ENCODE data around the gene CFC1.
"Not testable (repeated sequence)": the region's sequence is repeated elsewhere in the genome, so short reads cannot be mapped to it uniquely, and the experiment has no call there.

The CFC1 gene

DNA sequence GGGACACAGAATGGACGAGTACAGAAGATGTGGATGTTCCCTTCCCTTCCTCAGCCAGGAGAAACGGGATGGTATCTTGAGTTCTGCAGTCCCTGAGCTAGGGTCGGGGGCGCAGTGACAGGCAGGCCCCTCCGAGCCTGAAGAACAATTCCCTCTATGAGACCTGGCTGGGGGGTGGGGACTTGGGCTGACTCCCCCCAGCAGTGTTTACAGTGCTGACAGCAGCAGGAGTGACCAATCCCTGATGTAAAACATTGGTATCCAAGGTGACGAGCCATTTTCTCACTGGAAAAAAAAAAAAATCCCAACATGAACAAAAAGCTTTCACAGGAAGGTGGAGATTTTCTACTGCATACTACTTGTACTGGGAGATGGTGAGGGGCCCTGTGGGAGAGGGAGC lies at the start of gene CFC1:
Gene CFC1, minus strand, starts transcription at position 183 of the 400 bp plus-strand sequence. CDS start 288 bp downstream, outside the sequence.
- H3K4me3 Mint-ChIP-seq; H3K9me3 Mint-ChIP-seq (ENCODE audit: low read depth); H3K27me3 Mint-ChIP-seq; H3K4me1 Mint-ChIP-seq (ENCODE audit: low read depth); H3K36me3 Mint-ChIP-seq; H3K27ac Mint-ChIP-seq: not testable (repeated sequence)

GRCh38 chr2:130641688-130642087 lies 42.3 kb upstream of the CFC1 start:
- H3K4me3 Mint-ChIP-seq; H3K9me3 Mint-ChIP-seq (ENCODE audit: low read depth); H3K4me1 Mint-ChIP-seq (ENCODE audit: low read depth); H3K36me3 Mint-ChIP-seq; H3K27me3 Mint-ChIP-seq; H3K27ac Mint-ChIP-seq: not testable (repeated sequence)

DNA sequence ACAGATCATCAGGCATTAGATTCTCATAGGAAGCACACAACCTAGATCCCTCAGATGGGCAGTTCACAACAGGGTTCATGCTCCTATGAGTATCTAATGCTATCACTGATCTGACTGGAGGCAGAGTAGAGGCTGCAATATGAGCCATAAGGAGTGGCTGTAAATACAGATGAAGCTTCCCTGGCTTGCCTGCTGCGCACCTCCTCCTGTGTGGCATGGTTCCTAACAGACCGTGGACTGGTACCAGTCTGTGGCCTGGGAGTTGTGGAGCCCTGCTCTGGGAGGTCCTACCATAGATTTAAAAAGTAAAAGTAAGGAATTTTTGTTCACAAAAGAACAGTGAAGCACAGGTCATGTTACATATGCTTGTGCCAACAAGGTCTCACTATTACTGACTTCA lies 39.6 kb upstream of the CFC1 start:
- not testable (repeated sequence) for H3K27me3 Mint-ChIP-seq; H3K36me3 Mint-ChIP-seq; H3K9me3 Mint-ChIP-seq (ENCODE audit: low read depth); H3K4me3 Mint-ChIP-seq; H3K27ac Mint-ChIP-seq; H3K4me1 Mint-ChIP-seq (ENCODE audit: low read depth)

DNA sequence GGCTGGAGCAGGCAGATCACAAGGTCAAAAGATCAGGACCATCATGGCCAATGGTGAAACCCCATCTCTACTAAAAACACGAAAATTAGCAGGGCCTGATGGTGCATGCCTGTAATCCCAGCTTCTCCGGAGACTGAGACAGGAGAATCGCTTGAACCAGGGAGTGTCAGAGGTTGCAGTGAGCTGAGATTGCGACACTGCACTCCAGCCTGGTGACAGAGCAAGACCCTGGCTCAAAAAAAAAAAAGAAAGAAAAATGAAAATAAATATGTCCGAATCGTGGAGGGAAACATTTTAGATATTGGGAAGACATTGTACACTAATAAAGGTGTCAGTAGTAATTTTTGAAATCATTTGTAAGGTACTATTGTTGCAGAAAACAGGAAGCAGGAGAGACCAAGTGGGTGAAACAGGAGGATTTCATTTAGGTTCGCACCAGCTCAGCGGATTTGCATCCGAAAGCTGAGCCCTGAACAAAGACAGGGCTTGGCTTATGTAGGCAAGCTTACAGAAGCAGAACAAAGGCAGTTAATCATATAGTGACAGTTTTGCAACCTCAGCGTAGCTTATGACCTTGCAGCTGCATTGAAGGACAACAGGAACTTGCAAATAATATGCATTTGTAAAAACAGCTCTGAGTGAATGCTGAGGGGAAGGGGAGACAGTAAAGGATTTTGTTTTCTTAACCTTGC lies 29.6 kb upstream of the CFC1 start:
- H3K9me3 Mint-ChIP-seq (ENCODE audit: low read depth); H3K27ac Mint-ChIP-seq; H3K4me1 Mint-ChIP-seq (ENCODE audit: low read depth); H3K27me3 Mint-ChIP-seq; H3K36me3 Mint-ChIP-seq; H3K4me3 Mint-ChIP-seq: not testable (repeated sequence)

DNA sequence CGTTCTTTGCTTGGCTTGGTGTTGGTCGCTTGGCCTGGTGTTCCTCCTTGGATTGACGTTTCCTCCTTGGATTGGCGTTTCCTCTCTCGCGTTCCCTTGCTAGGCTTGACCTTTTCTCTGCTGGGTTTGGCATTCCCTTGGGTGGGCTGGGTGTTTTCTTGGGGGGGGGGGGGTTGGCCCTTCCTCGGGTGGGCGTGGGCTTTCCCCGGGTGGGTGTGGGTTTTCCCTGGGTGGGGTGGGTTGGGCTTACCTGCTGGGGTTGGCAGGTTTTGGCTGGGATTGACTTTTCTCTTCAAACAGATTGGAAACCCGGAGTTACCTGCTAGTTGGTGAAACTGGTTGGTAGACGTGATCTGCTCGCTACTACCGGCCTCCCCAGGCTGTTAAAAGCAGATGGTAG lies 11.8 kb upstream of the CFC1 start, which contains the start of gene POTEJ:
Gene POTEJ, plus strand, starts transcription at position 301 of the 400 bp plus-strand sequence. Its CDS starts 93 bp downstream, at position 394.
- not testable (repeated sequence) for H3K27ac Mint-ChIP-seq; H3K36me3 Mint-ChIP-seq; H3K27me3 Mint-ChIP-seq; H3K4me1 Mint-ChIP-seq (ENCODE audit: low read depth); H3K4me3 Mint-ChIP-seq; H3K9me3 Mint-ChIP-seq (ENCODE audit: low read depth)

DNA sequence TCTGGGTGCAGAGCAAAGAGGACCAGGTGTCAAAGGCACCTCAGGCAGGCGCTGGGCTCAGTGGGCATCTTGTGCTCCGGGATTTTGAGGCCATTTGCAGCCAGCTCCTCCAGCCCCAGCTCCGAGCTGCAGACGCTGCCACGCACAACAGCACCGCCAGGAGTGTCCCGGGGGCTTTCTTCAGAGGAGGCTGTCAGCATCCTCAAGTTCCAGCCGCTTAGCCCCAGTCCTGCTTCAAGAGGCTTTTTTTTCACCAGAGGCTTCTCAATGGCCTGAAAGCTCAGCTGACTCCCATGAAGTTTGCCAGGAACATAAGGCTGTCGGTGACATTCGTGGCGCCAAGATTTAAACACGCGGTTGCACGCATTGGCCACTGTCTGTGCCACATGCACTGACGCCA lies 11.1 kb upstream of the CFC1 start:
- not testable (repeated sequence) for H3K9me3 Mint-ChIP-seq (ENCODE audit: low read depth); H3K27me3 Mint-ChIP-seq; H3K36me3 Mint-ChIP-seq; H3K27ac Mint-ChIP-seq; H3K4me3 Mint-ChIP-seq; H3K4me1 Mint-ChIP-seq (ENCODE audit: low read depth)

DNA sequence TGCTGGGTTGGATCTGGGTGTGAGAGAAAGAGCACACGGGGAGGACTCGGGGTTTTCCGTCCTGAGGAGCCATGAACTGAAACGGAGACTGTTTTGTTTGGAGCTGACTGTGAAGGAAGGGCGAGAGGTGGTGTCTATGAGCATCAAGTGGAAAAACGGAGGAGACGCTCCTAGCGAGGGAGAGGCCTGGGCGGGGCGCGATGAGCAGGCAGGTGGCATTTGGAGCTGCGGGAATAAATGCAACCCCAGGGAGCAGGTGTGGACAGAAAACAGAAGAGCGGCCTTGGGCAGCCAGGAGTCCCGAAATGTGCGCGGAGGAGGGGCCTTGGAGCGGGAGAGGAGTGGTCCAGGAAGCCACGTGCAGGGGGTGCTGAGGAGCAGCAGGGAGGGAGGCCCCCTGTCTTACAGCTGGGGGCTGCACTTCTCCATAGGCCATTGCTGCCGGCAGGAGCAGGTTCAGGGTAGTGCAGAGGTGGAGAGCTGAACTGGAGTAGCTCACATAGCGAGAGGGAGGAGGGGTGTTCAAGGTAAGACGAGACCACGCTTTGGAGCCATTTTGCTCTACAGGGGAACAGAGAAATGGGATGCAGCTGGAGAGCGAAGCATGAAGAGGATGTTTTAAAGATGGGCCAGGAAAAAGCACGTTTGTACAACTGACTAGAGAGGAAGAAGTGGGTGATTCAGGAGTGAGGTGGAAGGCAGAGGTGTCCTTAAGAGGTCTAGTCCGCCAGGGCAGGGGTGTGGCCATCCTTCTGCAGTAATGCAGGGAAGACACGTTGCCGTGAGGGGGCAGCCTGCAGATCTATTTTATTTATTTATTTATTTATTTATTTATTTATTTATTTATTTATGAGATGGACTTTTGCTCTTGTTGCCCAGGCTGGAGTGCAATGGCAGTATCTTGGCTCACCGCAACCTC lies 9.9 kb upstream of the CFC1 start:
- H3K36me3 Mint-ChIP-seq; H3K4me3 Mint-ChIP-seq; H3K4me1 Mint-ChIP-seq (ENCODE audit: low read depth); H3K27me3 Mint-ChIP-seq; H3K27ac Mint-ChIP-seq; H3K9me3 Mint-ChIP-seq (ENCODE audit: low read depth): not testable (repeated sequence)

DNA sequence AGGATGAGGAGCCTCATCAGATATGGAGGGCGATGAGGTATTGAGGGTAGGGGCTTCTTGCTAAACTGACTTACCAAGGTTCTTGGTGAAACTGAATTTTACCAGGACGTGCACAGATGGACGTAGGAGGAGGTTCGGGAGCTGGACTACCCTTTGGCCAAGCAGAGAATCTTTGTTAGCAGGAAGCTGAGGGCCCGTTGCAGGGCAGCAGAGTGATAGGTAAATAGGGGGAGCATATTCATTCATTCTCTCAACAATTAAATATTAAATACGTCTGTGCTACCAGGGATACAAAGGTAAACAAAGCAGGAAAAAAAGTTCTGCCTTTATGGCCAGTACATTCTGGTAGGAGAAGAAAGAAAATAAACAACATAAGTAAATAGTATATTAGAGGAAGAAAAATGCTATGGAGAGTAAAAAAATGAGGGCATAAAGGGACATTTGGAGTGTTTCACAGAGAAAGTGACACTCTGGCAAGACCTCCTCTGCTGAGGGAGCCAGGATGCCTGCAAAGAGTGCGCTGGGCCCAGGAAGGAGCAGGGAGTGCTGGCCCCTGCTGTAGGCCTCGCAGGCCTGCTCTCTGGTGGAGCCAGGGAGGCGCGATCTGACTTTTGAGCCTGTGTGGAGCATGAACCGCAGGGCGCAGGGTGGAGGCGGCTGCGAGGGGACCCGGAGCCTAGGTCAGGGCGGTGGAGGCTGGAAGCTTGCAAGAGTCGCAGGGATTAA lies 9.1 kb upstream of the CFC1 start:
- H3K4me1 Mint-ChIP-seq (ENCODE audit: low read depth); H3K9me3 Mint-ChIP-seq (ENCODE audit: low read depth); H3K27ac Mint-ChIP-seq; H3K27me3 Mint-ChIP-seq; H3K4me3 Mint-ChIP-seq; H3K36me3 Mint-ChIP-seq: not testable (repeated sequence)

DNA sequence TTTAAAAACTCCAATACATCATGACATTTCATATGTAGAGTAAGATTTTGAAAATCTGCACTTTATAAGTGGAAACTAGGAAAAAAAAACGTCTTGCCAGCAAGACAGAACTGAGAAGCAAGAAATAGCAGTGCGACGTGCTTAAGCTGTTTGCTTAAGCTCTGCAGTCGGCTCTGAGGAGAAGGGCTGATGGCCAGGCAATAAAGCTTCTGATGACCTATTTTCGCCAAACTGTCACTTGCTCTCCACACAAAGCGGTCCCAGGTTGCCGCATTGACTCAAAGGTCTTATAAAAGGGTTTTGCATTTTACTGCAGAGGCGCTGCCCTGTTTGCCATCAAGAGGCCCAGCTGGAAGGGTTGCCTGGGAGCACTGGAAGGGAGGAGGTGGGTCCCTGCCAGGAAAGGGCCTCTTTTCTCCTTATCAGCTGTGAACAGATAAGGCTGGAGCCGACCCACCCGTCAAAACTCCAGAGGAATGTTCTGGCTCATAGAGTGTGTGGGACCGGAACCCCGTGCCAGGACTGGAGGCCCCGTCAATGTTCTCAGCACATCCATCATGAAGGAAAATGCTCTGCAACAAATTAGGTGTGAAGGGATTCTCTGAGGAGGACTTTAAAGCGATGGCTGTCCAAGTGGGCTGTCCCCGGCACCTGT lies 2.4 kb upstream of the CFC1 start:
- not testable (repeated sequence) for H3K36me3 Mint-ChIP-seq; H3K9me3 Mint-ChIP-seq (ENCODE audit: low read depth); H3K27me3 Mint-ChIP-seq; H3K4me3 Mint-ChIP-seq; H3K27ac Mint-ChIP-seq; H3K4me1 Mint-ChIP-seq (ENCODE audit: low read depth)

- not testable (repeated sequence) for H3K27ac Mint-ChIP-seq; H3K36me3 Mint-ChIP-seq; H3K9me3 Mint-ChIP-seq (ENCODE audit: low read depth); H3K27me3 Mint-ChIP-seq; H3K4me3 Mint-ChIP-seq; H3K4me1 Mint-ChIP-seq (ENCODE audit: low read depth)
These were observed 551 bp upstream of the CFC1 start for GRCh38 chr2:130599926-130600325.

DNA sequence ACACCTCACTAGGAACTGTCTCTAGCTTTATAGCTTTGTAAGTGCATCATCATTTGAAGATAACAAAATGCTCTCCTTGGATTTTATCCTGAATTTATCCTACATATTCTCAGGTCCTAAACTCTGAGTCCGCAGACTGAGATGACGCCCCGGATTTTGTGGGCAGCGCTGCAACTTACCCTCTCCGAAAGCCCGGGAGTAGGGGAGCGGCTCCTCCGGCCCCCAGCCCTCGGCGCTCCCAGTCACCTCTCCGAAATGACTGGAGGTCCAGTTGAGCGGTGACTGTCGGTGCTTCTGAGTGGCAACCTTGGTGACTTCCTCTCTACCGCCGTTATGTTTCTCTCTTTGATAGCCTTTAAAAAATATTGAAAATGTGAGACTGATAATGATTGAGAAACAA lies 912 bp downstream of the CFC1 start:
- H3K27me3 Mint-ChIP-seq; H3K36me3 Mint-ChIP-seq; H3K4me3 Mint-ChIP-seq; H3K27ac Mint-ChIP-seq; H3K4me1 Mint-ChIP-seq (ENCODE audit: low read depth); H3K9me3 Mint-ChIP-seq (ENCODE audit: low read depth): not testable (repeated sequence)

DNA sequence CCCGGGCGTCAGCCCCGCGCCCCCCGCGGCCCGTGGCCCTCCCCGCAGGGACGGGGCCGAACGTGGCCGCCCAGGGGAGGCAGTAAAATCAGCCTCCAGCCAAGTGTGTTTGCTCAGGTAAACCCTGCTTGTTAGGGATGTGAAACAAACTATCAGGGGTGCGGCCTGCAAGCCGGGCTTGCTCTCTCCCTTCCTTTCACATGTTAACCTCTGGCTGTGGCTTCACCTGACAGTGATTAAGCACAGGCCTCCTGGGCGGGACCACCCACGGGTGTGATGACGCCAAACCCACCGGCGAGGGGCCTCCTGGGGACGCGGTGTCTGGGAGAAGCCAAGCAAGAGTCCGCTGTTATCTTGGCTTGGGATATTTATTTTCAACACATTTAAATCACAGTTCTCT lies 1.4 kb downstream of the CFC1 start:
- not testable (repeated sequence) for H3K4me1 Mint-ChIP-seq (ENCODE audit: low read depth); H3K27me3 Mint-ChIP-seq; H3K4me3 Mint-ChIP-seq; H3K9me3 Mint-ChIP-seq (ENCODE audit: low read depth); H3K27ac Mint-ChIP-seq; H3K36me3 Mint-ChIP-seq

GRCh38 chr2:130596757-130597156 lies 2.6 kb downstream of the CFC1 start:
- not testable (repeated sequence) for H3K4me1 Mint-ChIP-seq (ENCODE audit: low read depth); H3K4me3 Mint-ChIP-seq; H3K36me3 Mint-ChIP-seq; H3K27ac Mint-ChIP-seq; H3K27me3 Mint-ChIP-seq; H3K9me3 Mint-ChIP-seq (ENCODE audit: low read depth)

GRCh38 chr2:130594011-130594410 lies 5.4 kb downstream of the CFC1 start:
- H3K9me3 Mint-ChIP-seq (ENCODE audit: low read depth); H3K27ac Mint-ChIP-seq; H3K4me3 Mint-ChIP-seq; H3K36me3 Mint-ChIP-seq; H3K4me1 Mint-ChIP-seq (ENCODE audit: low read depth); H3K27me3 Mint-ChIP-seq: not testable (repeated sequence)

DNA sequence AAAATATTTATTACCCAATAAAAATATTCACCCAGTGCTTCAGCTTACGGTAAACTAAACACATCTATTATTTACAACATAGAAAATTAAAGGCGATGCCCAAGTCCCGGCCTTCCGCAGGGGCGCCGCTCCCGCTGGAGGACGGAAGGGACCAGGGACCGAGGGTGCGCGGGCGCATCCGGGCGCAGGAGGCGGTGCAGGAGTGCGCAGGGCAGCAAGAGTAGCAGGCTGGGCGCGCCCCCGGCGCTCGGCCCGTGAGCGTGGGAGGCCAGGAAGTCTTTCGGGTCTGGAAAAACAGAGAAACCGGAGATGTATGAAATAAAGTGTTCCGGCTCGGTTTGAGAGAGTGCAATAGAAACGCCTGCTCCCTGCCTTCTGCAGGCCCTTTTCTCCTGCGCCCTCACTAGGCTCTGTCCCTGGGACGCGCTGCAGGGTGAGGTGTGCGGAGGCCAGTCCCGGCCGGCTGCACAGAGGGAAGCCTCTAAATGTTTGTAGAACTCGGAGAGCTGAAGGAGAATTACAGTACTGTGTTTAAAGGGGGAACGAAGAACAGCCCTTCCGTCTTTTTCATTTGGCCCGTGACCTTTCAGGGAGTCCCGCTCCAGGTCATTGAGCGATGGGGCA lies 6.5 kb downstream of the CFC1 start:
- H3K27ac Mint-ChIP-seq; H3K27me3 Mint-ChIP-seq; H3K4me1 Mint-ChIP-seq (ENCODE audit: low read depth); H3K4me3 Mint-ChIP-seq; H3K36me3 Mint-ChIP-seq; H3K9me3 Mint-ChIP-seq (ENCODE audit: low read depth): not testable (repeated sequence)

All from activated naive CD8-positive, alpha-beta T cell (primary cell).